IPS DF 19.7 (cell line): ENCODE measurements around the gene PXMP2.

ENCODE experiments used
- DNase-seq: peaks from one replicate; pipeline ENCODE4 v3.0.0-alpha.2; 2013; ENCODE audit warnings: low read depth, low spot score

The PXMP2 gene

GRCh38 chr12:132720606-132721345, 33.4 kb downstream of the PXMP2 start:
- no peak for DNase-seq

GRCh38 chr12:132723015-132723763, 35.8 kb downstream of the PXMP2 start:
- no peak for DNase-seq

GRCh38 chr12:132723764-132724140, 36.4 kb downstream of the PXMP2 start:
- DNase-seq: no peak

GRCh38 chr12:132724506-132725241, 37.3 kb downstream of the PXMP2 start:
- no peak for DNase-seq

GRCh38 chr12:132726386-132726785, 39.0 kb downstream of the PXMP2 start:
- DNase-seq: no peak

GRCh38 chr12:132727091-132727794, 39.9 kb downstream of the PXMP2 start:
- no peak for DNase-seq

- no peak for DNase-seq
Observed at GRCh38 chr12:132728502-132728901, 41.1 kb downstream of the PXMP2 start.

- no peak for DNase-seq
Observed at GRCh38 chr12:132729541-132730320, 42.3 kb downstream of the PXMP2 start.

GRCh38 chr12:132730353-132730752, 43.0 kb downstream of the PXMP2 start:
- DNase-seq: no peak

GRCh38 chr12:132731574-132731973, 44.2 kb downstream of the PXMP2 start:
- DNase-seq: no peak

GRCh38 chr12:132734206-132734605, 46.8 kb downstream of the PXMP2 start:
- no peak for DNase-seq

- DNase-seq: no peak
Observed at GRCh38 chr12:132735496-132735895, 48.1 kb downstream of the PXMP2 start.

GRCh38 chr12:132736378-132736777, 49.0 kb downstream of the PXMP2 start:
- DNase-seq: no peak

GRCh38 chr12:132736913-132737312, 49.5 kb downstream of the PXMP2 start:
- DNase-seq: no peak

GRCh38 chr12:132739600-132740312, 52.4 kb downstream of the PXMP2 start:
- DNase-seq: no peak

- no peak for DNase-seq
Observed at GRCh38 chr12:132740313-132740646, 52.9 kb downstream of the PXMP2 start.

- DNase-seq: no peak
Observed at GRCh38 chr12:132740652-132741051, 53.3 kb downstream of the PXMP2 start.

- DNase-seq: no peak
Observed at GRCh38 chr12:132741620-132742019, 54.2 kb downstream of the PXMP2 start.

- DNase-seq: no peak
Observed at GRCh38 chr12:132743831-132744230, 56.4 kb downstream of the PXMP2 start.

- DNase-seq: no peak
Observed at GRCh38 chr12:132746613-132747012, 59.2 kb downstream of the PXMP2 start.

GRCh38 chr12:132747395-132747794, 60.0 kb downstream of the PXMP2 start:
- no peak for DNase-seq
